GM13977 (cell line): Measurements from ENCODE around the gene COA4.

Experiments
- DNase-seq: peaks from one replicate; pipeline ENCODE4 v3.0.0; 2012; ENCODE audit warnings: low spot score
- CTCF ChIP-seq: IDR thresholded peaks from 2 replicates; pipeline ENCODE4 v1.5.1; 2012; ENCODE audit warnings: mild to moderate bottlenecking, control low read depth; ENCODE audit not compliant: insufficient read depth; ENCODE audit errors: extremely low read depth, missing control alignments
- in situ Hi-C: fragments of 300-500 bp; cut with MboI; formaldehyde crosslinking; loops from one replicate; pipeline ENCODE4 v1.12.0; 2022; ENCODE audit warnings: low sequenced_read_pairs, low pct_unique_long_range_greater_than_20kb, mixed read lengths, inconsistent platforms; ENCODE audit not compliant: unreplicated experiment

The COA4 gene

GRCh38 chr11:73907191-73907590 is 30.5 kb upstream of the COA4 start:
- no peak for DNase-seq
- TF ChIP-seq CTCF = no peak
- in situ Hi-C loops = no loop called here

GRCh38 chr11:73902303-73902702 is 25.7 kb upstream of the COA4 start:
- no peak for TF ChIP-seq CTCF
- no peak for DNase-seq
- in situ Hi-C loops = no loop called here

- in situ Hi-C loops = no loop called here
- no peak for TF ChIP-seq CTCF
- DNase-seq = no peak
Observed at GRCh38 chr11:73894725-73895335, 18.2 kb upstream of the COA4 start.

- TF ChIP-seq CTCF = no peak
- in situ Hi-C loops = no loop called here
- no peak for DNase-seq
Observed at GRCh38 chr11:73893041-73893440, 16.4 kb upstream of the COA4 start.

- TF ChIP-seq CTCF = no peak
- no peak for DNase-seq
- in situ Hi-C loops = no loop called here
Observed at GRCh38 chr11:73889536-73889935, 12.9 kb upstream of the COA4 start.

- no peak for DNase-seq
- in situ Hi-C loops = no loop called here
- TF ChIP-seq CTCF = no peak
Observed at GRCh38 chr11:73889019-73889418, 12.4 kb upstream of the COA4 start.

GRCh38 chr11:73888244-73888643 is 11.6 kb upstream of the COA4 start:
- DNase-seq = no peak
- in situ Hi-C loops = no loop called here
- TF ChIP-seq CTCF = no peak
